Femur (tissue), 1 donor: ENCODE results near the gene FUOM.

Experiments used
- DNase-seq: peaks from one replicate; pipeline ENCODE4 v3.0.0-alpha.2; 2017

The FUOM gene

GRCh38 chr10:133309100-133309719 lies 48.6 kb downstream of the FUOM start:
- peak; percentile 95 for DNase-seq

- DNase-seq = peak; percentile 93
These were observed 49.3 kb downstream of the FUOM start, which contains the start of the genes TUBGCP2 and ZNF511 for GRCh38 chr10:133308421-133309099. TUBGCP2 (minus strand) TSS chr10:133308872; CDS start chr10:133302941, 5,931 bp downstream. ZNF511 (plus strand) TSS chr10:133308914; CDS start chr10:133308944, 30 bp downstream.

- peak; percentile 70 for DNase-seq
These were observed 49.9 kb downstream of the FUOM start for GRCh38 chr10:133307776-133308420.

- no peak for DNase-seq
These were observed 50.9 kb downstream of the FUOM start for GRCh38 chr10:133306941-133307379.

GRCh38 chr10:133306097-133306476 lies 51.7 kb downstream of the FUOM start:
- no peak for DNase-seq
